HG03159 (cell line): ENCODE measurements around the gene ASCL3.
"Not testable (repeated sequence)": the region's sequence is repeated elsewhere in the genome, so short reads cannot be mapped to it uniquely, and the experiment has no call there.

ENCODE experiments used
- ATAC-seq: cut with Tn5 transposase; IDR thresholded peaks from one replicate; pipeline ENCODE4 v1.9.1; 2021; ENCODE audit warnings: mild to moderate bottlenecking, moderate library complexity; ENCODE audit not compliant: unreplicated experiment

ASCL3 gene

GRCh38 chr11:8942518-8943066 lies at the start of gene ASCL3:
TSS of gene ASCL3 (minus strand) at chr11:8943016. CDS start at chr11:8938161, 4,855 bp downstream.
- no peak for ATAC-seq

- no peak for ATAC-seq
Observed at GRCh38 chr11:8989453-8989852, 46.6 kb upstream of the ASCL3 start.

GRCh38 chr11:8988329-8989234 lies 45.8 kb upstream of the ASCL3 start:
- no peak for ATAC-seq

- ATAC-seq = no peak
Observed at GRCh38 chr11:8987446-8987845, 44.6 kb upstream of the ASCL3 start.

GRCh38 chr11:8986772-8987171 lies 44.0 kb upstream of the ASCL3 start:
- not testable (repeated sequence) for ATAC-seq

GRCh38 chr11:8985462-8985861 lies 42.6 kb upstream of the ASCL3 start:
- ATAC-seq = no peak

- ATAC-seq = no peak
Observed at GRCh38 chr11:8983552-8983951, 40.7 kb upstream of the ASCL3 start.

- no peak for ATAC-seq
Observed at GRCh38 chr11:8980485-8980884, 37.7 kb upstream of the ASCL3 start.

GRCh38 chr11:8979365-8979764 lies 36.5 kb upstream of the ASCL3 start:
- ATAC-seq = not testable (repeated sequence)

GRCh38 chr11:8973121-8973520 lies 30.3 kb upstream of the ASCL3 start:
- no peak for ATAC-seq

- ATAC-seq = no peak
Observed at GRCh38 chr11:8971924-8972316, 29.1 kb upstream of the ASCL3 start.

GRCh38 chr11:8971196-8971923 lies 28.5 kb upstream of the ASCL3 start:
- ATAC-seq = no peak

- no peak for ATAC-seq
Observed at GRCh38 chr11:8967184-8967583, 24.4 kb upstream of the ASCL3 start.

- peak; percentile 79 for ATAC-seq
Observed at GRCh38 chr11:8964324-8965320, 21.8 kb upstream of the ASCL3 start, which contains the start of gene TMEM9B. TSS of gene TMEM9B (minus strand) at chr11:8964442. CDS start at chr11:8964313, 129 bp downstream.

GRCh38 chr11:8963569-8964323 lies 20.9 kb upstream of the ASCL3 start:
- peak; percentile 75 for ATAC-seq

GRCh38 chr11:8962841-8963240 lies 20.0 kb upstream of the ASCL3 start:
- no peak for ATAC-seq

GRCh38 chr11:8961401-8961800 lies 18.6 kb upstream of the ASCL3 start:
- no peak for ATAC-seq

GRCh38 chr11:8959546-8960166 lies 16.8 kb upstream of the ASCL3 start:
- peak; percentile 47 for ATAC-seq

GRCh38 chr11:8956860-8957259 lies 14.0 kb upstream of the ASCL3 start:
- no peak for ATAC-seq
